Osteocyte (in vitro differentiated cells): Measurements from ENCODE around the gene TRAF3IP1. TPM values are rescaled to one million over a fixed set of nuclear protein-coding genes. Genes with fewer than 3 reads are reported as not detected.
"Not testable (repeated sequence)": the region's sequence is repeated elsewhere in the genome, so short reads cannot be mapped to it uniquely, and the experiment has no call there.

Experiments
- DNase-seq: peaks from one replicate; pipeline ENCODE4 v3.0.0; 2021; ENCODE audit warnings: mixed read lengths; ENCODE audit not compliant: unreplicated experiment; ENCODE audit errors: extremely low spot score
- H3K27ac Mint-ChIP-seq: one replicate; pipeline ENCODE4 v1.8.0; 2021; ENCODE audit warnings: mild to moderate bottlenecking, mixed read lengths; ENCODE audit not compliant: unreplicated experiment
- H3K27me3 Mint-ChIP-seq: one replicate; pipeline ENCODE4 v1.8.0; 2021; ENCODE audit warnings: mixed read lengths; ENCODE audit not compliant: unreplicated experiment
- H3K36me3 Mint-ChIP-seq: one replicate; pipeline ENCODE4 v1.8.0; 2021; ENCODE audit warnings: mixed read lengths; ENCODE audit not compliant: unreplicated experiment
- H3K4me1 Mint-ChIP-seq: one replicate; pipeline ENCODE4 v1.8.0; 2021; ENCODE audit warnings: mixed read lengths; ENCODE audit not compliant: unreplicated experiment
- H3K4me3 Mint-ChIP-seq: one replicate; pipeline ENCODE4 v1.8.0; 2021; ENCODE audit warnings: mild to moderate bottlenecking, moderate library complexity, mixed read lengths; ENCODE audit not compliant: unreplicated experiment
- H3K9me3 Mint-ChIP-seq: one replicate; pipeline ENCODE4 v1.8.0; 2021; ENCODE audit warnings: mixed read lengths; ENCODE audit not compliant: unreplicated experiment
- total RNA-seq: library from RNA; stranded (reverse); gene quantifications from 2 replicates; pipeline ENCODE4 v1.2.1, GENCODE V29; 2021
- TF ChIP-seq, protein P1 (sequence below): fragments of 200-600 bp; sonication (generic); IDR thresholded peaks from 2 replicates; pipeline ENCODE4 v1.5.0; 2021; ENCODE audit warnings: antibody characterized with exemption, mild to moderate bottlenecking, moderate library complexity

Gene TRAF3IP1
- total RNA-seq, 1 donor from 2014 or later, result 19.4 TPM

- Mint-ChIP-seq H3K4me3 (peak overlapping the region; percentile 76), H3K9me3 (no peaks in the 10 kb centered on the region), H3K27ac (no peak overlapping the region), H3K36me3 (peaks cover 13% of the 10 kb centered on the region), H3K4me1 (peaks cover 17% of the 10 kb centered on the region), H3K27me3 (peaks cover 6% of the 10 kb centered on the region)
- TF ChIP-seq, protein P1, sequence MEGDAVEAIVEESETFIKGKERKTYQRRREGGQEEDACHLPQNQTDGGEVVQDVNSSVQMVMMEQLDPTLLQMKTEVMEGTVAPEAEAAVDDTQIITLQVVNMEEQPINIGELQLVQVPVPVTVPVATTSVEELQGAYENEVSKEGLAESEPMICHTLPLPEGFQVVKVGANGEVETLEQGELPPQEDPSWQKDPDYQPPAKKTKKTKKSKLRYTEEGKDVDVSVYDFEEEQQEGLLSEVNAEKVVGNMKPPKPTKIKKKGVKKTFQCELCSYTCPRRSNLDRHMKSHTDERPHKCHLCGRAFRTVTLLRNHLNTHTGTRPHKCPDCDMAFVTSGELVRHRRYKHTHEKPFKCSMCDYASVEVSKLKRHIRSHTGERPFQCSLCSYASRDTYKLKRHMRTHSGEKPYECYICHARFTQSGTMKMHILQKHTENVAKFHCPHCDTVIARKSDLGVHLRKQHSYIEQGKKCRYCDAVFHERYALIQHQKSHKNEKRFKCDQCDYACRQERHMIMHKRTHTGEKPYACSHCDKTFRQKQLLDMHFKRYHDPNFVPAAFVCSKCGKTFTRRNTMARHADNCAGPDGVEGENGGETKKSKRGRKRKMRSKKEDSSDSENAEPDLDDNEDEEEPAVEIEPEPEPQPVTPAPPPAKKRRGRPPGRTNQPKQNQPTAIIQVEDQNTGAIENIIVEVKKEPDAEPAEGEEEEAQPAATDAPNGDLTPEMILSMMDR, result no peak
- no peak for DNase-seq
These were observed 1.1 kb downstream of the TRAF3IP1 start for GRCh38 chr2:238321467-238321866.

DNA sequence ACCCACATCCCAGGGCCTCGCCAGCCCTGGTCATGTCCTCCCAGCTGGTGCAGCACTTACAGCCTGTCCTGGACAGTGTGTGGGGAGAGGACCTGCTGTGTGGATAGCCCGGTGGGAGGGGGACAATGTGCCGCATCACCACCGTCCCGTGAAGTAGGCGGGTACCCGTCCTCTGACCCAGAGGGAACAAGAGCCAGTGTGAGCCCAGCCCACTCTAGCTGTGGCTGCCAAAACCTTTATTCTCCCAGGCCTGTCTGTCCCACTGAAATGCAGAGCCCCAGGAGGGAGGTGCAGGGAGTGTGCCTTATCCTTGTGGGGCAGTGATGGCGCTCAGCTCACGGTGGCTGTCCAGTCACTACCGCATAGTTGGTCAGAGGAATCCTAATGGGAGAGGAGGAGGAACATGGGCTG, 1.7 kb downstream of the TRAF3IP1 start:
- H3K27ac Mint-ChIP-seq, result no peak overlapping the region
- peaks cover 5% of the 10 kb centered on the region for H3K27me3 Mint-ChIP-seq

DNA sequence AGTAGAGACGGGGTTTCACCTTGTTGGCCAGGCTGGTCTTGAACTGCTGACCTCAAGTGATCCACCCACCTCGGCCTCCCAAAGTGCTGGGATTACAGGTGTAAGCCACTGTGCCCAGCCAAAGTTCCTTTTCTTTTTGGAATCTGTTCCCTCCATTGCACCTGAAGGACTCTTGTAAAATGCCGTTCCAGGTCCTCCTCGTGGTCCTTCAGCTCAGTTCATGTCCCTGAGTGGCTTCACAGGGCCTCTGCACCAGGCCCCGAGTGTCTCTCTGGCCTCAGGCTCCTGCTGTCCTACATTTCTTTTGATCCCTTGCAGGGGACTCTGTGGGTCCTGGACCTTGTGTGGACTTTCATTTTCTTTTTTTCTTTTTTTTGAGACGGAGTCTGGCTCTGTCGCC, 3.9 kb downstream of the TRAF3IP1 start:
- not testable (repeated sequence) for H3K27ac Mint-ChIP-seq, H3K4me3 Mint-ChIP-seq
- peaks cover 17% of the 10 kb centered on the region for H3K4me1 Mint-ChIP-seq

More for the DNA sequence above, 1.7 kb downstream of the TRAF3IP1 start:
- H3K36me3 Mint-ChIP-seq, result peaks cover 13% of the 10 kb centered on the region
- H3K9me3 Mint-ChIP-seq, result no peaks in the 10 kb centered on the region
- H3K4me1 Mint-ChIP-seq, result peaks cover 17% of the 10 kb centered on the region
- DNase-seq, result no peak
- TF ChIP-seq, protein P1, result no peak
- H3K4me3 Mint-ChIP-seq, result peak overlapping the region; percentile 76

GRCh38 chr2:238325694-238326093, 5.4 kb downstream of the TRAF3IP1 start:
- Mint-ChIP-seq H3K4me3 (no peak overlapping the region), H3K36me3 (peaks cover 38% of the 10 kb centered on the region), H3K27me3 (no peaks in the 10 kb centered on the region), H3K4me1 (peaks cover 12% of the 10 kb centered on the region), H3K27ac (no peak overlapping the region), H3K9me3 (peaks cover 4% of the 10 kb centered on the region)
- DNase-seq, result no peak
- TF ChIP-seq, protein P1, result no peak

More for the DNA sequence above, 3.9 kb downstream of the TRAF3IP1 start:
- DNase-seq, H3K27me3 Mint-ChIP-seq, H3K9me3 Mint-ChIP-seq: not testable (repeated sequence)
- peaks cover 31% of the 10 kb centered on the region for H3K36me3 Mint-ChIP-seq

DNA sequence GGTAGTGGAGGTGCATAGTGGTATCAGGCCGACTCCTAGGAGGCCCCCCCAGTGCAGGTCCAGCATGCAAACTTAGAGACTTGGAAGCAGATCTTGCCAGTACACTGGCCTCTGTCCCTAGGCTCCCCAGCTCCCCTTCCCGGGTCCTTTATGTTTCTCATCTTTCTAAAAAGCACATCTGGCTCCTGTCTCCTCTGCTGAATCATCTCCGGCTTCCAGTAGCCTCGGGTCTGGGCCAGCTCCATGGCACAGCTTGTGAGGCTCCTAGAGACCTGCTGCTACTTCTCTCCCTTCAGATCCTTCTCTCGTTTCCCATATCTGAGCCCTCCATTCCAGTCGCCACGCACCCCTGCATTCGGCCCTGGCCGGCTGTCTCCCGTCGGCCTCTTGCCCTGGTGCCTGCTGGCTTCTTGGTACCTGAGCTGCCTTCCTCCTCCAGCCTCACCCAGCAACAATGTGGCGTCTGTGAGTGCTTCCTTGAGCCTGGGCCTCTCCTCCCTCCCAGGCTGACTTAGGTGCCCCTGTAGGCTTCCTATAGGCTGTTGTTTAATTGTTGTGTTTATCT, 6.6 kb downstream of the TRAF3IP1 start:
- peaks cover 4% of the 10 kb centered on the region for H3K9me3 Mint-ChIP-seq
- no peaks in the 10 kb centered on the region for H3K27me3 Mint-ChIP-seq
- no peak overlapping the region for H3K27ac Mint-ChIP-seq
- H3K4me3 Mint-ChIP-seq, result no peak overlapping the region
- TF ChIP-seq, protein P1, result no peak
- no peak for DNase-seq
- peaks cover 3% of the 10 kb centered on the region for H3K4me1 Mint-ChIP-seq
- H3K36me3 Mint-ChIP-seq, result peaks cover 38% of the 10 kb centered on the region
